Mesothelial cell of epicardium (in vitro differentiated cells): ENCODE results near the gene PDGFD. TPM values are rescaled to one million over a fixed set of nuclear protein-coding genes. Genes with fewer than 3 reads are reported as not detected.

Experiments used
- DNase-seq, 2 experiments: peaks; one replicate each; pipeline ENCODE4 v3.0.0; 2021; ENCODE audit warnings: low spot score in 2 of 2; ENCODE audit not compliant: unreplicated experiment in 2 of 2
- H3K27ac Mint-ChIP-seq: 2 replicates; pipeline ENCODE4 v1.8.0; 2021; ENCODE audit warnings: mixed read lengths
- H3K27me3 Mint-ChIP-seq: 2 replicates; pipeline ENCODE4 v1.8.0; 2021; ENCODE audit warnings: low read depth, mixed read lengths
- H3K36me3 Mint-ChIP-seq: 2 replicates; pipeline ENCODE4 v1.8.0; 2021; ENCODE audit warnings: mixed read lengths
- H3K4me1 Mint-ChIP-seq: 2 replicates; pipeline ENCODE4 v1.8.0; 2021; ENCODE audit warnings: mixed read lengths
- H3K4me3 Mint-ChIP-seq: 2 replicates; pipeline ENCODE4 v1.8.0; 2021; ENCODE audit warnings: mild to moderate bottlenecking, moderate library complexity, mixed read lengths
- H3K9me3 Mint-ChIP-seq: 2 replicates; pipeline ENCODE4 v1.8.0; 2021; ENCODE audit warnings: mixed read lengths
- CTCF ChIP-seq: fragments of 200-600 bp; sonication (generic); IDR thresholded peaks from one replicate; pipeline ENCODE4 v1.5.0; 2021; ENCODE audit warnings: antibody characterized with exemption; ENCODE audit not compliant: unreplicated experiment
- total RNA-seq: library from RNA; stranded (reverse); gene quantifications from 3 replicates; pipeline ENCODE4 v1.2.1, GENCODE V29; 2021

PDGFD gene
- total RNA-seq, 1 donor from 2014 or later = 29.1 TPM

GRCh38 chr11:103898577-103899336, 265.2 kb downstream of the PDGFD start:
- H3K27ac Mint-ChIP-seq = no peak overlapping the region
- H3K4me1 Mint-ChIP-seq = peaks cover 6% of the 10 kb centered on the region
- H3K36me3 Mint-ChIP-seq = peaks cover 2% of the 10 kb centered on the region
- no peak for DNase-seq
- H3K27me3 Mint-ChIP-seq = no peaks in the 10 kb centered on the region
- H3K4me3 Mint-ChIP-seq = no peak overlapping the region
- H3K9me3 Mint-ChIP-seq = no peaks in the 10 kb centered on the region
- no peak for TF ChIP-seq CTCF

- Mint-ChIP-seq H3K27me3 (no peaks in the 10 kb centered on the region), H3K36me3 (peaks cover 2% of the 10 kb centered on the region), H3K9me3 (no peaks in the 10 kb centered on the region), H3K27ac (no peak overlapping the region), H3K4me3 (no peak overlapping the region), H3K4me1 (peaks cover 6% of the 10 kb centered on the region)
- no peak for TF ChIP-seq CTCF
- DNase-seq = no peak
Measured at GRCh38 chr11:103898065-103898464, 265.9 kb downstream of the PDGFD start.

GRCh38 chr11:103897160-103897936, 266.6 kb downstream of the PDGFD start:
- no peak overlapping the region for H3K27ac Mint-ChIP-seq

GRCh38 chr11:103895106-103895505, 268.8 kb downstream of the PDGFD start:
- DNase-seq = no peak
- TF ChIP-seq CTCF = no peak
- Mint-ChIP-seq H3K4me3 (no peak overlapping the region), H3K9me3 (peaks cover 7% of the 10 kb centered on the region), H3K27me3 (no peaks in the 10 kb centered on the region), H3K4me1 (peaks cover 6% of the 10 kb centered on the region), H3K36me3 (no peaks in the 10 kb centered on the region), H3K27ac (no peak overlapping the region)

More at GRCh38 chr11:103897160-103897936, 266.6 kb downstream of the PDGFD start:
- H3K27me3 Mint-ChIP-seq = no peaks in the 10 kb centered on the region
- peaks cover 6% of the 10 kb centered on the region for H3K4me1 Mint-ChIP-seq
- TF ChIP-seq CTCF = no peak
- H3K9me3 Mint-ChIP-seq = no peaks in the 10 kb centered on the region
- no peak overlapping the region for H3K4me3 Mint-ChIP-seq
- DNase-seq = no peak
- H3K36me3 Mint-ChIP-seq = peaks cover 2% of the 10 kb centered on the region

- Mint-ChIP-seq H3K4me3 (no peak overlapping the region), H3K4me1 (peaks cover 6% of the 10 kb centered on the region), H3K9me3 (peaks cover 10% of the 10 kb centered on the region), H3K27me3 (no peaks in the 10 kb centered on the region), H3K36me3 (no peaks in the 10 kb centered on the region), H3K27ac (no peak overlapping the region)
- DNase-seq = no peak
- TF ChIP-seq CTCF = no peak
Measured at GRCh38 chr11:103894673-103895072, 269.3 kb downstream of the PDGFD start.
